GM04503 (cell line): Measurements from ENCODE around the gene NTRK2.
"Not testable (repeated sequence)": the region's sequence is repeated elsewhere in the genome, so short reads cannot be mapped to it uniquely, and the experiment has no call there.

ENCODE experiments used
- DNase-seq: peaks from one replicate; pipeline ENCODE4 v3.0.0-alpha.2; 2012; ENCODE audit warnings: low read depth

Gene NTRK2

GRCh38 chr9:85025638-85026037 is 356.1 kb downstream of the NTRK2 start:
- no peak for DNase-seq

GRCh38 chr9:85027870-85028269 is 358.3 kb downstream of the NTRK2 start:
- no peak for DNase-seq

- no peak for DNase-seq
Measured at GRCh38 chr9:85030316-85030715, 360.8 kb downstream of the NTRK2 start.

- no peak for DNase-seq
Measured at GRCh38 chr9:85036496-85036895, 367.0 kb downstream of the NTRK2 start.

GRCh38 chr9:85038061-85038460 is 368.5 kb downstream of the NTRK2 start:
- DNase-seq = no peak

GRCh38 chr9:85038824-85039608 is 369.5 kb downstream of the NTRK2 start:
- DNase-seq = no peak

- no peak for DNase-seq
Measured at GRCh38 chr9:85040146-85040545, 370.6 kb downstream of the NTRK2 start.

GRCh38 chr9:85040821-85041465 is 371.4 kb downstream of the NTRK2 start:
- DNase-seq = no peak

- DNase-seq = no peak
Measured at GRCh38 chr9:85041466-85042137, 372.1 kb downstream of the NTRK2 start.

- DNase-seq = no peak
Measured at GRCh38 chr9:85042981-85043647, 373.6 kb downstream of the NTRK2 start.

- DNase-seq = no peak
Measured at GRCh38 chr9:85045271-85045670, 375.7 kb downstream of the NTRK2 start.

GRCh38 chr9:85046475-85046874 is 376.9 kb downstream of the NTRK2 start:
- no peak for DNase-seq

- DNase-seq = no peak
Measured at GRCh38 chr9:85053206-85053786, 383.8 kb downstream of the NTRK2 start.

- no peak for DNase-seq
Measured at GRCh38 chr9:85054017-85054416, 384.5 kb downstream of the NTRK2 start.

- no peak for DNase-seq
Measured at GRCh38 chr9:85055506-85056202, 386.1 kb downstream of the NTRK2 start.

GRCh38 chr9:85056203-85056572 is 386.7 kb downstream of the NTRK2 start:
- no peak for DNase-seq

GRCh38 chr9:85061969-85062368 is 392.4 kb downstream of the NTRK2 start:
- no peak for DNase-seq

GRCh38 chr9:85062385-85063022 is 393.0 kb downstream of the NTRK2 start:
- DNase-seq = no peak

- no peak for DNase-seq
Measured at GRCh38 chr9:85064811-85065371, 395.4 kb downstream of the NTRK2 start.

GRCh38 chr9:85067792-85068191 is 398.3 kb downstream of the NTRK2 start:
- DNase-seq = no peak

GRCh38 chr9:85069421-85069820 is 399.9 kb downstream of the NTRK2 start:
- DNase-seq = not testable (repeated sequence)
